Panc1 (cell line): ENCODE measurements around the gene SORD.

Source experiments
- REST ChIP-seq, 2 experiments: IDR thresholded peaks; 2 replicates each; pipeline ENCODE4 v1.6.1; 2011 to 2012; ENCODE audit warnings: low read depth in 2 of 2, control low read depth in 1 of 2, low read length in 1 of 2, mild to moderate bottlenecking in 1 of 2, moderate library complexity in 1 of 2; ENCODE audit not compliant: insufficient read depth in 1 of 2
- TCF7L2 ChIP-seq: IDR thresholded peaks from 2 replicates; pipeline ENCODE4 v1.6.1; 2011; ENCODE audit warnings: mild to moderate bottlenecking, low read depth, low read length, inconsistent platforms
- TF ChIP-seq, protein P1 (sequence below): fragments of 450-650 bp; IDR thresholded peaks from 2 replicates; pipeline ENCODE4 v1.5.1; 2017; ENCODE audit warnings: mild to moderate bottlenecking

DNA sequence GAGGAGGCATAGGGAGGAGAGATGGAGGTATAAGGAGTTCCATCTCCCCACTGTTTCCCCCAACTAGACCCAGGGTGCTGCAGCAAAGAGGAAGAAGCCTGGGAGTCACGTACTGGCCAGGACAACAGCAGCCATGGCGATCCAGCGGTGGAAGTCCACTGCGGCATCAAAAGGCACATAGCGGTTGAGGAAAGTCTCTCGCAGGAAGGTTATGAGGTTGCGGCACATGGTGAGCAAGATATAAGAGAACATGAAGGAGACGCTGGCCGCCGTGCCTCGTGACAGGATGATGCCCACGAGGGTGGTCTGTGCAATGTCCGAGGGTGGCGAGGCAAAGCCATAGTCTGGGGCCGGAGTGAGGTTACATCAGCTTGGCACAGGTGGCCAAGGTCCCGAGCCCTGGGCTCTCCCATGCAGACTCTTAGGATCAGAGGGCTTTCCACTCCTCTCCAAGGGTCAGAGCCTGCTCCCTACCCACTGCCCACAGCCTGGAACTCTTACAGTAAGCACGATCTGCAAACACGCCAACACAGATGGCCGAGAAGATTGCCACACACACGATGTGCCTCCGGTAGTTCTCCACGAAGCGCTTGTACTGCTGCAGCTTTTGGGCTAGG lies 76.7 kb downstream of the SORD start:
- TF ChIP-seq TCF7L2, result no peak
- TF ChIP-seq, protein P1, sequence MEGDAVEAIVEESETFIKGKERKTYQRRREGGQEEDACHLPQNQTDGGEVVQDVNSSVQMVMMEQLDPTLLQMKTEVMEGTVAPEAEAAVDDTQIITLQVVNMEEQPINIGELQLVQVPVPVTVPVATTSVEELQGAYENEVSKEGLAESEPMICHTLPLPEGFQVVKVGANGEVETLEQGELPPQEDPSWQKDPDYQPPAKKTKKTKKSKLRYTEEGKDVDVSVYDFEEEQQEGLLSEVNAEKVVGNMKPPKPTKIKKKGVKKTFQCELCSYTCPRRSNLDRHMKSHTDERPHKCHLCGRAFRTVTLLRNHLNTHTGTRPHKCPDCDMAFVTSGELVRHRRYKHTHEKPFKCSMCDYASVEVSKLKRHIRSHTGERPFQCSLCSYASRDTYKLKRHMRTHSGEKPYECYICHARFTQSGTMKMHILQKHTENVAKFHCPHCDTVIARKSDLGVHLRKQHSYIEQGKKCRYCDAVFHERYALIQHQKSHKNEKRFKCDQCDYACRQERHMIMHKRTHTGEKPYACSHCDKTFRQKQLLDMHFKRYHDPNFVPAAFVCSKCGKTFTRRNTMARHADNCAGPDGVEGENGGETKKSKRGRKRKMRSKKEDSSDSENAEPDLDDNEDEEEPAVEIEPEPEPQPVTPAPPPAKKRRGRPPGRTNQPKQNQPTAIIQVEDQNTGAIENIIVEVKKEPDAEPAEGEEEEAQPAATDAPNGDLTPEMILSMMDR, result no peak
- no peak for TF ChIP-seq REST (IDR thresholded peaks at IDR 0.05; ENCODE audit: insufficient read depth in 1 of 2, low read depth in 2 of 2, low read length in 1 of 2)
